ENCODE measurements around the gene CBX5. TPM values are rescaled to one million over a fixed set of nuclear protein-coding genes. Genes with fewer than 3 reads are reported as not detected.
"Not testable (repeated sequence)": the region's sequence is repeated elsewhere in the genome, so short reads cannot be mapped to it uniquely, and the experiment has no call there.

Gene CBX5
- total RNA-seq, 1 donor from 2014 or later = 98.1 TPM

DNA sequence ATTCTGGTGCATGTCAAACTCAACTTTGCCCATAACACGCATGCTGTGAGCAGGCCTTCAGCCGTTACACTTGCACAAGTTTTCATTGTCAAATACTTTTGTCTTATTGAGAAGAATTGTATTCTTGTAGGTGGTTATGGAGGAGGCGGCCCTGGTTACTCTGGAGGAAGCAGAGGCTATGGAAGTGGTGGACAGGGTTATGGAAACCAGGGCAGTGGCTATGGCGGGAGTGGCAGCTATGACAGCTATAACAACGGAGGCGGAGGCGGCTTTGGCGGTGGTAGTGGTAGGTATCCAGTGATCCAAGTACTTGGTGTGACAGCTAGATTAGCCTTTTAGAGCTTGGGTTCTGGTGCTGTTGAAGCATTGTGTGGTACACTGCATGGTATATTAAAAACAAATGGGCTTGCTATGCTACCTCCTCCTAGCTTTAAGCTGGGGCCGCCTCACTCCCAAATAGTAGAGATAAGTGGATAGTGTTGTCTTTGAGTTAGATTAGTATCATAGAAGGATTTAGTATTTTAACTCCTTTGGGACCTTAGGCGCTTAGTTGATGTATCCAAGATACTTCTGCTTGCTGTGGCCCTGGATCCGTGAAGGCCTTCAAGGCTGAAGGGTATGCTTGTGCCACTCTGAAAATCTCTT lies 3.1 kb upstream of the CBX5 start:
- no peak overlapping the region for H3K4me3 Mint-ChIP-seq (ENCODE audit: unreplicated experiment)
- peaks cover 57% of the 10 kb centered on the region for H3K36me3 Mint-ChIP-seq (ENCODE audit: unreplicated experiment)
- H3K9me3 Mint-ChIP-seq (ENCODE audit: unreplicated experiment) = no peaks in the 10 kb centered on the region
- TF ChIP-seq, protein P1, sequence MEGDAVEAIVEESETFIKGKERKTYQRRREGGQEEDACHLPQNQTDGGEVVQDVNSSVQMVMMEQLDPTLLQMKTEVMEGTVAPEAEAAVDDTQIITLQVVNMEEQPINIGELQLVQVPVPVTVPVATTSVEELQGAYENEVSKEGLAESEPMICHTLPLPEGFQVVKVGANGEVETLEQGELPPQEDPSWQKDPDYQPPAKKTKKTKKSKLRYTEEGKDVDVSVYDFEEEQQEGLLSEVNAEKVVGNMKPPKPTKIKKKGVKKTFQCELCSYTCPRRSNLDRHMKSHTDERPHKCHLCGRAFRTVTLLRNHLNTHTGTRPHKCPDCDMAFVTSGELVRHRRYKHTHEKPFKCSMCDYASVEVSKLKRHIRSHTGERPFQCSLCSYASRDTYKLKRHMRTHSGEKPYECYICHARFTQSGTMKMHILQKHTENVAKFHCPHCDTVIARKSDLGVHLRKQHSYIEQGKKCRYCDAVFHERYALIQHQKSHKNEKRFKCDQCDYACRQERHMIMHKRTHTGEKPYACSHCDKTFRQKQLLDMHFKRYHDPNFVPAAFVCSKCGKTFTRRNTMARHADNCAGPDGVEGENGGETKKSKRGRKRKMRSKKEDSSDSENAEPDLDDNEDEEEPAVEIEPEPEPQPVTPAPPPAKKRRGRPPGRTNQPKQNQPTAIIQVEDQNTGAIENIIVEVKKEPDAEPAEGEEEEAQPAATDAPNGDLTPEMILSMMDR (IDR thresholded peaks at IDR 0.05) = no peak
- H3K27me3 Mint-ChIP-seq (ENCODE audit: unreplicated experiment) = no peaks in the 10 kb centered on the region
- peaks cover 57% of the 10 kb centered on the region for H3K4me1 Mint-ChIP-seq (ENCODE audit: unreplicated experiment)
- no peak for DNase-seq (ENCODE audit: extremely low spot score, unreplicated experiment)
- H3K27ac Mint-ChIP-seq (ENCODE audit: unreplicated experiment) = no peak overlapping the region

DNA sequence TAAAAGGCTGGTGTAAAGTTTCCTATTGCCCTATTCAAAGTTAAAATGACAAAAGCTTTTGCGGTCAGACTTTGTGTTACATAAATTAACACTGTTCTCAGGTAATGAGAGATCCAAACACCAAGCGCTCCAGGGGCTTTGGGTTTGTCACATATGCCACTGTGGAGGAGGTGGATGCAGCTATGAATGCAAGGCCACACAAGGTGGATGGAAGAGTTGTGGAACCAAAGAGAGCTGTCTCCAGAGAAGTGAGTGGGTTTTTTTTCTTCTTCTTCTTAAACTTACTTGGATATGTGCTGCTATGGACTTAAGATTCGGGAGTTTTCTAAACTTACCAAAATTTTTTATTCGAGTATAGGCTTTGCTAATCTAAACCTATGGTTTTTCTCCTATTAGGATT lies 1.8 kb upstream of the CBX5 start:
- H3K27ac Mint-ChIP-seq (ENCODE audit: unreplicated experiment); H3K27me3 Mint-ChIP-seq (ENCODE audit: unreplicated experiment); H3K9me3 Mint-ChIP-seq (ENCODE audit: unreplicated experiment); DNase-seq (ENCODE audit: extremely low spot score, unreplicated experiment); H3K4me3 Mint-ChIP-seq (ENCODE audit: unreplicated experiment): not testable (repeated sequence)
- H3K36me3 Mint-ChIP-seq (ENCODE audit: unreplicated experiment) = peaks cover 47% of the 10 kb centered on the region
- peaks cover 63% of the 10 kb centered on the region for H3K4me1 Mint-ChIP-seq (ENCODE audit: unreplicated experiment)

DNA sequence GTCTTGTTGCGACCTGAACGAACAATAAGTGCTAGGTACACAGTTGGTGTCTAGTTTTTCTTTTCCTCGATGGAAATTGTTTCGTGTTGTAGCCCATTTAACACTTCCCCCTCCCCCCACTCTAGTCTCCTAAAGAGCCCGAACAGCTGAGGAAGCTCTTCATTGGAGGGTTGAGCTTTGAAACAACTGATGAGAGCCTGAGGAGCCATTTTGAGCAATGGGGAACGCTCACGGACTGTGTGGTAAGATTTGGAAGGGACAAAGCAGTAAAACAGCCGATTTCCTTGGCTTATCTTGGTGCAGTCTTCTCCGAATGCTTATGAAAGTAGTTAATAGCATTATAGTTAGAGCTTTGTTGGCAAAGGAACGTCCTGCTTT lies 1.3 kb upstream of the CBX5 start:
- peaks cover 66% of the 10 kb centered on the region for H3K4me1 Mint-ChIP-seq (ENCODE audit: unreplicated experiment)
- H3K27me3 Mint-ChIP-seq (ENCODE audit: unreplicated experiment); H3K4me3 Mint-ChIP-seq (ENCODE audit: unreplicated experiment); DNase-seq (ENCODE audit: extremely low spot score, unreplicated experiment); H3K27ac Mint-ChIP-seq (ENCODE audit: unreplicated experiment); H3K9me3 Mint-ChIP-seq (ENCODE audit: unreplicated experiment): not testable (repeated sequence)
- peaks cover 43% of the 10 kb centered on the region for H3K36me3 Mint-ChIP-seq (ENCODE audit: unreplicated experiment)

DNA sequence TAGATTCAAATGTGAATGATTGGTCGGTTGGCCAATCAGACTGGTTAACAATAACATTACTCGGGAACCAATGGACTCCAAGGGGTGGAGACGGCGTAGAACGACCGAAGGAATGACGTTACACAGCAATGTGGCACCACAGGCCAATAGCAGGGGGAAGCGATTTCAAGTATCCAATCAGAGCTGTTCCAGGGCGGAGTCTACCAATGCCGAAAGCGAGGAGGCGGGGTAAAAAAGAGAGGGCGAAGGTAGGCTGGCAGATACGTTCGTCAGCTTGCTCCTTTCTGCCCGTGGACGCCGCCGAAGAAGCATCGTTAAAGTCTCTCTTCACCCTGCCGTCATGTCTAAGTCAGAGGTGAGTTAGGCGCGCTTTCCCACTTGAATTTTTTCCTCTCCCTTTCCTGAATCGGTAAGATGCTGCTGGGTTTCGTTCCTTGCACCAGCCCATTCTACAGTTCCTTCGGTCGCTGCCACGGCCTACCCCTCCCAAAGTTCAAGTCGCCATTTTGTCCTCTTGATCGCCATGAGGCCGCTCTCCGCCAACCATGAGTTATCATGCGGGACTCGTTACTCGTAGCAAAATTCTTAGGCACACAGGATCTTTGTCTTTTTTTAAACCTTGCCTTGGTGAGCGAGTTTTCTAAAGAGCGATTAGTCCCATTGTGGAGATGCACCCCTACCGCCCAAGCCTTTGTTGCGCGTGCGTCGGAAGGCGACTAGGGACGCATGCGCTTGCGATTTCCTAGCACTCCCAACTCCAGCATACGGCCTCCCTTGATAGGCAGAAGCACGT lies 742 bp upstream of the CBX5 start, which contains the start of gene HNRNPA1:
Gene HNRNPA1, plus strand, starts transcription at position 259 of the 793 bp plus-strand sequence. Its CDS starts 82 bp downstream, at position 341.
- no peaks in the 10 kb centered on the region for H3K9me3 Mint-ChIP-seq (ENCODE audit: unreplicated experiment)
- H3K4me3 Mint-ChIP-seq (ENCODE audit: unreplicated experiment) = no peak within 1 kb of the TSS
- no peaks in the 10 kb centered on the region for H3K27me3 Mint-ChIP-seq (ENCODE audit: unreplicated experiment)
- H3K27ac Mint-ChIP-seq (ENCODE audit: unreplicated experiment) = no peak within 1 kb of the TSS
- DNase-seq (ENCODE audit: extremely low spot score, unreplicated experiment) = peak; percentile 98
- peaks cover 40% of the 10 kb centered on the region for H3K36me3 Mint-ChIP-seq (ENCODE audit: unreplicated experiment)
- TF ChIP-seq, protein P1 (IDR thresholded peaks at IDR 0.05) = no peak
- H3K4me1 Mint-ChIP-seq (ENCODE audit: unreplicated experiment) = peaks cover 63% of the 10 kb centered on the region

DNA sequence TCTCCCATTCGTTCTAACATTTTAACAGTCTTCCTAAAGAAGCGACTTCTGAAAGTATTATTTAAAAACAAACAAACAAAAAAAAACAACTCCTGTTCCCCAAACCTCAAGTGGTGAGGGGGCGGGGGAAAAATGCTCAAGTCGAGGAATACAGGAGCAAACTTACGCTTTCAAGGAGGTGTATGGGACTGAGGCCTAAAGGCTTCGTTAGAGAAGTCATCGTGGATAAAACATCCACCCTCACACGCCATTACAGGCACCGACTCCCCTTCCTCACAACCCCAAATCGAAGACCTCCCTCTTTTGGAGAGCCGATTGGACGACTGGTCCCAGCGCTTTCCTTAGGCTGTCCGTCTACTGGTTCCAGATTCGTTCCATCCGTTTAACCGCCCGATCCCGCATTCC lies 693 bp downstream of the CBX5 start:
- H3K36me3 Mint-ChIP-seq (ENCODE audit: unreplicated experiment) = peaks cover 31% of the 10 kb centered on the region
- H3K4me1 Mint-ChIP-seq (ENCODE audit: unreplicated experiment) = peaks cover 52% of the 10 kb centered on the region
- H3K4me3 Mint-ChIP-seq (ENCODE audit: unreplicated experiment) = no peak overlapping the region
- no peaks in the 10 kb centered on the region for H3K9me3 Mint-ChIP-seq (ENCODE audit: unreplicated experiment)
- no peak for DNase-seq (ENCODE audit: extremely low spot score, unreplicated experiment)
- TF ChIP-seq, protein P1 (IDR thresholded peaks at IDR 0.05) = no peak
- H3K27me3 Mint-ChIP-seq (ENCODE audit: unreplicated experiment) = no peaks in the 10 kb centered on the region
- H3K27ac Mint-ChIP-seq (ENCODE audit: unreplicated experiment) = no peak overlapping the region

DNA sequence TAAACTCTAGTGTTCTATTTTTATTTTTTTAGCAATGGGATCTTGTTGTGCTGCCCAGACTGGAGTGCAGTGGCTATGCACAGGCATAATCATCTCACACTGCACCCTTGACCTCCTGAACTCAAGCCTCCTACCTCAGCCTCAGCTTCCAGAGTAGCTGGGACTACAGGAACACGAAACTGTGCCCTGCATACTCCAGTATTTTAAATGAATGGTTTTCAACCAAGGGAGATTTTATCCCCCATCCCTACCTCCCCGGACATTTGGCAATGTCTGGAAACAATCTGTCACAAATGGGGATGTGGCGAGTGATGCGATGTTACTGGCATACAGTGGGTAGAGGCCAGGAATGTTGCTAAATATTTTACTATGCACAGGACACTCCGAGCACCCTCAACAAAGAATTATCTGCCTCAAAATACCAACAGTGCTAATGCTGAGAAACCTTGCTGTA lies 2.1 kb downstream of the CBX5 start:
- Mint-ChIP-seq H3K36me3 (ENCODE audit: unreplicated experiment) (peaks cover 21% of the 10 kb centered on the region), H3K4me1 (ENCODE audit: unreplicated experiment) (peaks cover 46% of the 10 kb centered on the region), H3K9me3 (ENCODE audit: unreplicated experiment) (no peaks in the 10 kb centered on the region), H3K27me3 (ENCODE audit: unreplicated experiment) (no peaks in the 10 kb centered on the region), H3K4me3 (ENCODE audit: unreplicated experiment) (no peak overlapping the region), H3K27ac (ENCODE audit: unreplicated experiment) (no peak overlapping the region)
- DNase-seq (ENCODE audit: extremely low spot score, unreplicated experiment) = no peak
- TF ChIP-seq, protein P1 (IDR thresholded peaks at IDR 0.05) = no peak

All from osteocyte (in vitro differentiated cells).